Stimulated activated naive CD4-positive, alpha-beta T cell treated with Interleukin-2 at 50 U/mL for 16 hours (primary cell): Measurements from ENCODE around the gene PCGF3.
"Not testable (repeated sequence)": the region's sequence is repeated elsewhere in the genome, so short reads cannot be mapped to it uniquely, and the experiment has no call there.

Source experiments
- DNase-seq: peaks from one replicate; lab custom pipeline; 2025; lab: John Stamatoyannopoulos, UW

Gene PCGF3

GRCh38 chr4:683247-683897 lies 22.3 kb upstream of the PCGF3 start:
- DNase-seq: no peak

- DNase-seq: no peak
Observed at GRCh38 chr4:683982-684622, 21.5 kb upstream of the PCGF3 start.

GRCh38 chr4:684623-685327 lies 20.9 kb upstream of the PCGF3 start:
- no peak for DNase-seq

GRCh38 chr4:685679-686412 lies 19.8 kb upstream of the PCGF3 start:
- no peak for DNase-seq

- DNase-seq: no peak
Observed at GRCh38 chr4:686413-687040, 19.1 kb upstream of the PCGF3 start.

GRCh38 chr4:687048-687970 lies 18.3 kb upstream of the PCGF3 start:
- no peak for DNase-seq

GRCh38 chr4:687971-688853 lies 17.4 kb upstream of the PCGF3 start:
- no peak for DNase-seq

- DNase-seq: no peak
Observed at GRCh38 chr4:688854-689681, 16.6 kb upstream of the PCGF3 start, which contains the start of gene SLC49A3. Gene SLC49A3 (minus strand): TSS chr4:689151. CDS start chr4:689127, 24 bp downstream.

GRCh38 chr4:689723-690122 lies 15.9 kb upstream of the PCGF3 start:
- DNase-seq: no peak

- DNase-seq: no peak
Observed at GRCh38 chr4:692771-693554, 12.7 kb upstream of the PCGF3 start.

GRCh38 chr4:694341-694940 lies 11.2 kb upstream of the PCGF3 start:
- not testable (repeated sequence) for DNase-seq

- no peak for DNase-seq
Observed at GRCh38 chr4:699816-700580, 5.6 kb upstream of the PCGF3 start.

- DNase-seq: no peak
Observed at GRCh38 chr4:700587-701264, 4.9 kb upstream of the PCGF3 start.

- DNase-seq: no peak
Observed at GRCh38 chr4:702618-703048, 3.0 kb upstream of the PCGF3 start.

GRCh38 chr4:703336-704197 lies 2.1 kb upstream of the PCGF3 start:
- DNase-seq: no peak
